B cell (primary cell): Measurements from ENCODE around the gene MRPL41.

ENCODE experiments used
- EZH2 ChIP-seq: IDR thresholded peaks from 2 replicates; pipeline ENCODE4 v1.6.1; 2012; ENCODE audit warnings: borderline replicate concordance, low read depth, mild to moderate bottlenecking, moderate library complexity, low read length; ENCODE audit not compliant: insufficient read depth, poor library complexity, severe bottlenecking
- TF ChIP-seq, protein P1 (sequence below): fragments of 200-600 bp; IDR thresholded peaks from one replicate; pipeline ENCODE4 v1.8.0; 2022; ENCODE audit warnings: antibody characterized with exemption, mild to moderate bottlenecking

DNA sequence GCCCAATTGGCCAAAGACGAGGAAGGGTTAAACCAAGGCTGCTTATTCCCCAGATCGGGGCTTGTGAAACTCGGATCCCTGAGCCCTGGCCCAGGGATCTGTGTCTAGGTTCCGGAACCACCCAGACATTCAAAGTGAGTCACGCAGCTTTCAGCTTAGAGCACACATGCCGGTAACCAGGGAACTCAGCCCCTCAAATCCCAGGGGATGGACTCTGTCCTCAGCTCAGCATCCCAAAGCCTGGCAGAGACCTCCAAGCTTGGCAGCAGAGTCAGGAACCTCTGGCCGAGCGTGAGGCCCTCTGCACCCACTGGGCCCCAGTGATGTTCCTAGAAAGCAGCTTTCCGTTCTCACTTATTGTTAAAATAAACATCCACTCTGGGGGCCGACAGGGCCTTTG lies 6.6 kb upstream of the MRPL41 start:
- TF ChIP-seq, protein P1, sequence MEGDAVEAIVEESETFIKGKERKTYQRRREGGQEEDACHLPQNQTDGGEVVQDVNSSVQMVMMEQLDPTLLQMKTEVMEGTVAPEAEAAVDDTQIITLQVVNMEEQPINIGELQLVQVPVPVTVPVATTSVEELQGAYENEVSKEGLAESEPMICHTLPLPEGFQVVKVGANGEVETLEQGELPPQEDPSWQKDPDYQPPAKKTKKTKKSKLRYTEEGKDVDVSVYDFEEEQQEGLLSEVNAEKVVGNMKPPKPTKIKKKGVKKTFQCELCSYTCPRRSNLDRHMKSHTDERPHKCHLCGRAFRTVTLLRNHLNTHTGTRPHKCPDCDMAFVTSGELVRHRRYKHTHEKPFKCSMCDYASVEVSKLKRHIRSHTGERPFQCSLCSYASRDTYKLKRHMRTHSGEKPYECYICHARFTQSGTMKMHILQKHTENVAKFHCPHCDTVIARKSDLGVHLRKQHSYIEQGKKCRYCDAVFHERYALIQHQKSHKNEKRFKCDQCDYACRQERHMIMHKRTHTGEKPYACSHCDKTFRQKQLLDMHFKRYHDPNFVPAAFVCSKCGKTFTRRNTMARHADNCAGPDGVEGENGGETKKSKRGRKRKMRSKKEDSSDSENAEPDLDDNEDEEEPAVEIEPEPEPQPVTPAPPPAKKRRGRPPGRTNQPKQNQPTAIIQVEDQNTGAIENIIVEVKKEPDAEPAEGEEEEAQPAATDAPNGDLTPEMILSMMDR, result no peak
- TF ChIP-seq EZH2, result no peak
